Left lung (tissue), 10 donors: ENCODE results near the gene FKBP15. TPM values are rescaled to one million over a fixed set of nuclear protein-coding genes. Genes with fewer than 3 reads are reported as not detected.

Experiments used
- ATAC-seq: fragments of 200-7000 bp; cut with Tn5 transposase; one replicate; pipeline ENCODE4 v1.9.1; 2020; ENCODE audit warnings: moderate library complexity
- DNase-seq, 4 donors: peaks; one replicate each; pipeline ENCODE4 v3.0.0-alpha.2; 2013 to 2020
- H3K27ac ChIP-seq, 2 donors: fragments of 200-600 bp; sonication (generic) in 1 of 2; one replicate each; pipeline versions ENCODE4 v1.5.0 to v1.8.0; 2020 to 2021
- H3K27me3 ChIP-seq, 2 donors: fragments of 200-600 bp; sonication (generic) in 1 of 2; one replicate each; pipeline versions ENCODE4 v1.5.0 to v1.8.0; 2020 to 2021
- H3K36me3 ChIP-seq, 2 donors: fragments of 200-600 bp; sonication (generic) in 1 of 2; one replicate each; pipeline versions ENCODE4 v1.5.0 to v1.8.0; 2020 to 2021
- H3K4me1 ChIP-seq, 2 donors: fragments of 200-600 bp; one replicate each; pipeline ENCODE4 v1.8.0; 2021
- H3K4me3 ChIP-seq, 2 donors: fragments of 200-600 bp; sonication (generic) in 1 of 2; one replicate each; pipeline versions ENCODE4 v1.5.0 to v1.8.0; 2020 to 2021; ENCODE audit warnings: mild to moderate bottlenecking in 1 of 2
- H3K9me3 ChIP-seq, 2 donors: fragments of 200-600 bp; sonication (generic) in 1 of 2; one replicate each; pipeline versions ENCODE4 v1.5.0 to v1.8.0; 2020 to 2021
- intact Hi-C, 2 donors: fragments of 100-400 bp; cut with DNase I; formaldehyde crosslinking; loops; one replicate each; pipeline versions ENCODE4 v1.11.2 to v1.14.2; 2022
- polyA plus RNA-seq, 6 donors: library from polyadenylated mRNA; unstranded; fragments of 120-200 nt; gene quantifications; one replicate each; pipeline ENCODE4 v1.2.1, GENCODE V29; 2013; ENCODE audit not compliant: insufficient read length in 6 of 6
- total RNA-seq, 2 donors: library from RNA; stranded (reverse); fragmentation: NEBNext Ultra II Directional; extraction: Animal tissue kit (Norgen Biotek cat#: 25700); gene quantifications; one replicate each; pipeline ENCODE4 v1.2.1, GENCODE V29; 2021
- TF ChIP-seq, protein P1 (sequence below), 2 donors: fragments of 200-600 bp; sonication (generic) in 1 of 2; IDR thresholded peaks; one replicate each; pipeline versions ENCODE4 v1.5.0 to v1.8.0; 2021; ENCODE audit warnings: antibody characterized with exemption in 2 of 2
- donor health status: DM: no; HTN: yes; CAD: no.
- donor health status: DM: no; HTN: no; CAD: no.

The FKBP15 gene
- total and polyA plus RNA-seq, 8 donors: 30.4 to 55.3 (median 33.2) TPM

DNA sequence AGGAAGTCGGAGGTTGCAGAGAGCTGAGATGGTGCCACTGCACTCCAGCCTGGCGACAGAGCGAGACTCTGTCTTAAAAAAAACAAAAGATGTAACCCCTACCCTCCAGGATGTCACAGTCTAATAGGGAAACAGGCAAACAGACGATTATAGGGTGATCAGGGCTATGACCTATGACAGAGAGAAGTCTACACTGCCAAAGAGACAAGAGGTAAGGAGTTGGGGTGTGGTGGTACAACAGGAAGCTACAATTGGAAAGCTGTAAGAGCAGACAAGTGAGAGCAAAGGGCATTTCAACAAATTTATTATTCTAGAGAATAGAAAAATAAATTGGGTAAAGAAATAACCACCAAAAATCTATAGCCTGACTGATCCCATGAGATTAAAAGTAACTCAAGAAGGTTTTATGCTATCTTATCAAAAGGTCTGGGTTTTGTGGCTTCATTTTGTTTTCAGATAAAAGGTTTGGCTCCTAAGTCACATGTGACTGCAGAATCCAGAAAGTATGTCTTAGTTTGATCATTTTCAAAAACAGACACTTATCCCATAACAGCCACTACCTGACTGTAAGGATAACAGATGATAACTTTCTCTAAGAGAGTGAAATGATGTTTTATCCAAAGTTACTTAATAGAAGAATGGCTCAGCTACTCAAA is 47.0 kb upstream of the FKBP15 start:
- DNase-seq: no peak
- H3K36me3 ChIP-seq: peaks cover 0 to 85% of the 10 kb centered on the region in 2 donors

DNA sequence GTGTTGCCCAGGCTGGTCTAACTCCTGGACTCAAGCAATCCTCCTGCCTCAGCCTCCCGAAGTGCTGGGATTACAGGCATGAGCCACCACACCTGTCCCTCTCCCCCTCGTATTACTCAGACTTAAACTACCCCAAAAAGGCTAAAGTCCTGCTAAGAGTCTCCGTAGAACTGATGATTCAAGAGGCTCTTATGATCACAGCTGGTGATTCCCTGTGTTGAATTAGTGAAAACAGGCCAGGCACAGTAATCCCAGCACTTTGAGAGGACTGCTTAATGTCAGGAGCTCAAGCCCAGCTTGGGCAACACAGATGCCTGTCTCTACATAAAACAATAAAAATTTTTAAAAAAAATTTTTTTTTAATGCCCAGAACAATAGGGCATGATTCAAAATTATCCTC is 45.1 kb upstream of the FKBP15 start:
- Histone ChIP-seq H3K9me3 (no peaks in the 10 kb centered on the region), H3K36me3 (peaks cover 0 to 85% of the 10 kb centered on the region in 2 donors)
- TF ChIP-seq, protein P1, sequence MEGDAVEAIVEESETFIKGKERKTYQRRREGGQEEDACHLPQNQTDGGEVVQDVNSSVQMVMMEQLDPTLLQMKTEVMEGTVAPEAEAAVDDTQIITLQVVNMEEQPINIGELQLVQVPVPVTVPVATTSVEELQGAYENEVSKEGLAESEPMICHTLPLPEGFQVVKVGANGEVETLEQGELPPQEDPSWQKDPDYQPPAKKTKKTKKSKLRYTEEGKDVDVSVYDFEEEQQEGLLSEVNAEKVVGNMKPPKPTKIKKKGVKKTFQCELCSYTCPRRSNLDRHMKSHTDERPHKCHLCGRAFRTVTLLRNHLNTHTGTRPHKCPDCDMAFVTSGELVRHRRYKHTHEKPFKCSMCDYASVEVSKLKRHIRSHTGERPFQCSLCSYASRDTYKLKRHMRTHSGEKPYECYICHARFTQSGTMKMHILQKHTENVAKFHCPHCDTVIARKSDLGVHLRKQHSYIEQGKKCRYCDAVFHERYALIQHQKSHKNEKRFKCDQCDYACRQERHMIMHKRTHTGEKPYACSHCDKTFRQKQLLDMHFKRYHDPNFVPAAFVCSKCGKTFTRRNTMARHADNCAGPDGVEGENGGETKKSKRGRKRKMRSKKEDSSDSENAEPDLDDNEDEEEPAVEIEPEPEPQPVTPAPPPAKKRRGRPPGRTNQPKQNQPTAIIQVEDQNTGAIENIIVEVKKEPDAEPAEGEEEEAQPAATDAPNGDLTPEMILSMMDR (IDR thresholded peaks at IDR 0.05): no peak

More for the DNA sequence above, 47.0 kb upstream of the FKBP15 start:
- Histone ChIP-seq H3K27ac (no peak overlapping the region), H3K4me3 (no peak overlapping the region), H3K27me3 (no peaks in the 10 kb centered on the region), H3K4me1 (no peaks in the 10 kb centered on the region), H3K9me3 (no peaks in the 10 kb centered on the region)
- ATAC-seq: no peak
- TF ChIP-seq, protein P1 (IDR thresholded peaks at IDR 0.05): no peak
- intact Hi-C loops: no loop called here

DNA sequence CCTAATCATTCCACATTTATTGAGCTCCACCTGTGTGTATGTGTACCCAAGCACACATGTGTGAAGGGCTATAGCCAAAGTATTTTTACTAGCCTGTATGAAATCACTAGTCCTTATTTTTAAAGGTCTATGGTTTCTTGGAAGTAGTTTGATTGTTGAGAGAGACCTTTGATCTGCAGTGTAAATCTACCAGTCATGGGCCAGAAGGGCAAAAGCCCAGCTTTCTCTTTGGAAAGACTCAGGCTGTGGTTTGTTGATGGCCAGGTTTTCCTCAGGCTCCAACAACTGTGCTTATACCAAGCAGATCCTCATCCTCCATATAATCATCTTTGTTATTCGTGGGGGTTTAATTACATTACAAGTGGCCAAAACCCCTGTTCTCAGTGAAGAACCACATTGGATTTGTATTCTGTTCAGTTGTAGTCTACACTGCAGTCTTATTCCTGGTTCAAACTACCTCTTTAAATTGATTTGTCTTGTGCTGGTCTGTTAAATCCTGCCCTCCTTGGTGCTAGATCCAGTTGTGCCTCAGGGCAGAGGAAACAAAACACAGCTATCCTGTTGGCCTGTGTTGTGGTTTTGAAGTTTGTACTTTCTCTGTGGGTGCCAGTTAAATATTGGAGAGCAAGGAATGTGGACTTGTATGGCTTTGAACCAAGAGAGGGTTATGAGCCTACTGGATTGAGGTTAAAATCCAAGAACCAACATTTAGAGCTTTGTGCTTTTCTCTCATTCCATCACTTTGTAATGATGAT is 41.0 kb upstream of the FKBP15 start:
- Histone ChIP-seq H3K27ac (no peak overlapping the region), H3K4me1 (no peaks in the 10 kb centered on the region), H3K27me3 (no peaks in the 10 kb centered on the region), H3K9me3 (no peaks in the 10 kb centered on the region), H3K36me3 (peaks cover 0 to 85% of the 10 kb centered on the region in 2 donors), H3K4me3 (no peak overlapping the region)
- TF ChIP-seq, protein P1 (IDR thresholded peaks at IDR 0.05): no peak
- DNase-seq: no peak
- intact Hi-C loops: no loop called here
- no peak for ATAC-seq

More for the DNA sequence above, 45.1 kb upstream of the FKBP15 start:
- no peaks in the 10 kb centered on the region for H3K4me1 ChIP-seq
- no peak overlapping the region for H3K4me3 ChIP-seq
- no peak overlapping the region for H3K27ac ChIP-seq
- no peak for ATAC-seq
- no peak for DNase-seq
- intact Hi-C loops: no loop called here
- H3K27me3 ChIP-seq: no peaks in the 10 kb centered on the region

DNA sequence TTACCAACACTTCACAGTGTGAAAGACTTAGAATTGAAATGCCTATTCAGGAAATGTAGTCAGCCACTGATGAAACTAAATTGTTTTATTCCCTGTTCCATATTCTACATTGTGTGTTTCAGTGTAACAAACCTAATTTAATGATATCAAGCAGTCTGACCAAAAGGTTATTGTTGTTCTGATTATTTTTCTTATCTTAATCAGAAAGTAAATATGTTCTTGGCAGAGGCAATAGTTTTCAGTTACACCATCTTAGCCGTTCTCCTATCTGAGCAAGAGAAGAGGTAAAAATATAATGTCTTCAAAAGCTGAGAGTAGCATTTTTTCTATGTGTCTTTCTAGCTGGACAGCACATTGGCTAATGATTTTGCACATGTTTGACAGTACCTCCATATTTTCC is 37.2 kb upstream of the FKBP15 start:
- TF ChIP-seq, protein P1 (IDR thresholded peaks at IDR 0.05): no peak
- Histone ChIP-seq H3K36me3 (peaks cover 0 to 73% of the 10 kb centered on the region in 2 donors), H3K27ac (no peak overlapping the region), H3K4me3 (no peak overlapping the region), H3K4me1 (peaks cover 0 to 9% of the 10 kb centered on the region in 2 donors), H3K27me3 (no peaks in the 10 kb centered on the region), H3K9me3 (no peaks in the 10 kb centered on the region)
- intact Hi-C loops: no loop called here
- ATAC-seq (no peak), DNase-seq (no peak)

DNA sequence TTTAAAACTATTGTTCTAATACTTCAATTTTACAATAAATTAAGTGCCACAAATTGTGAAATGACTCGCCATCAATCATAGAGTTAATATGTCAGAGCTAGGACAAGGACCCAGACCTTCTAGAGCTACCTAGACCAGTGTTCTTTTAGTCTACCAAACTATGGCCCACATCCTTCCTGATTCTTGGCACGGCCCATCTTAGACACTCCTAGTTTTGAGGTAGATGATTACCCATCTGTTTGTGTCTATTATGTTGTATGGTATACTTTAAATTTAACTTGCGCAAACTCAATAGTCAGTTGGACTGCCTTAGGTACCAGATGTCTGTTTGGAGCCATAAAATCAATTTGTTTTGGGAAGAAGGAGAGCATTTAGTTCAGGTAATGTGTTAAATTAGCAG is 36.8 kb upstream of the FKBP15 start:
- TF ChIP-seq, protein P1 (IDR thresholded peaks at IDR 0.05): no peak
- peaks cover 0 to 9% of the 10 kb centered on the region in 2 donors for H3K4me1 ChIP-seq
- no peak for DNase-seq
- ATAC-seq: no peak
- no peak overlapping the region for H3K4me3 ChIP-seq
- no peaks in the 10 kb centered on the region for H3K9me3 ChIP-seq
- H3K27ac ChIP-seq: no peak overlapping the region
- intact Hi-C loops: no loop called here
- H3K27me3 ChIP-seq: no peaks in the 10 kb centered on the region
- peaks cover 0 to 69% of the 10 kb centered on the region in 2 donors for H3K36me3 ChIP-seq
